ENCODE measurements around the gene SLC25A4. TPM values are rescaled to one million over a fixed set of nuclear protein-coding genes. Genes with fewer than 3 reads are reported as not detected.

The SLC25A4 gene
- total and polyA plus RNA-seq, 2 of the 4 experiments (the other 2 are of a cell fraction): 16.0 to 21.6 TPM

DNA sequence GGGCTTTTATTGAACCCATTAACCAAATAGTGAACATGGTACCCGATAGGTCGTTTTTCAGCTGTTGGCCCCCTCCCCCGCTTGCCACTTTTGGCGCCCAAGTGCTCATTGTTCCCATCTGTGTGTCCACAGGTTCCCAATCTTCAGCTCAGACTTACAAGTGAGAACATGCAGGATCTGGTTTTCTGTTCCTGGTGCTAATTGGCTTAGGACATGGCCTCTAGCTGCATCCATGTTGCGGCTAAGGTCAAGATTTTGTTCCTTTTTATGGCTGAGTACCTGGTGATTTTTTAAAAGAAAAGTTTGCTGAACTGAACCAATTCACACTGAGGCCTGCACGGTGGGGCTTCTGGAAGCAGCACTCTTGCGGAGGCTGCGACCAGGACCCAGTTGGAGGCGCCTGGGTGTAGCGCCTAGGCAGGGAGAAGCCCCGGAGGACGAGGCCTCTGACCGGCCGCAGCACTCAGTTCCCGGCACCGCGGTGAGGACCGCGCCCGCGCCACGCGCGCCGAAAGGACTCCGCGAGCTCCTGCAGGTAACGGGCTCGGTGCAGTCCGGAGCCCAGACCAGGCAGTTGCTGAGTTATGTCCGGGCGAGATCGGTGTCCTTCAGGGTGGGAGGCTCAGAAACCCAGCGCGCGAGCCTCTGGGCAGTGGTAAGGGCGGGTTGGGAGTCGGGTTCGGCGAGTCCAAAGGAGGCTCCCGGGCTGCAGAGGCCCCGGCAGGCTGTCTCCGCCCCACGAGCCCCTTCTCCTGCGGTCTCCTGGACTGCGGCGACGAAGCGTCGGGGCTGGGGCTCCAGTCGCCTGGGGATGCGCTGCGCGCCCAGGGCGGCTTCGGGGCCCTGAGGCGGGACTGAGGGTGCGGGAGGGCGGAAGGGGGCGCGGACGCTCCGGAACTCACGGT, 15.8 kb upstream of the SLC25A4 start:
- H2BK120ac ChIP-seq (ENCODE audit: low read depth, low read length): no peak overlapping the region
- DNase-seq (no peak), ATAC-seq (ENCODE audit: low read depth) (peak; percentile 69)
- ChIA-PET POLR2A (ENCODE audit: unreplicated experiment) (no interaction called here), CTCF (interaction anchor here (0.7 to 1.5 kb wide), 2 partner anchors 31 to 120 kb away, joined by 3 to 8 read pairs; no protein-coding TSS in a partner anchor)
- no peak overlapping the region for H3K56ac ChIP-seq (ENCODE audit: extremely low read depth, insufficient read depth, low read length)
- H3K4me2 ChIP-seq (ENCODE audit: low read depth, low read length): peak overlapping the region; percentile 96
- no peak overlapping the region for H2BK5ac ChIP-seq (ENCODE audit: low read depth, low read length, poor library complexity, severe bottlenecking)
- H3K9me1 ChIP-seq (ENCODE audit: insufficient read depth, low read length): no peaks in the 10 kb centered on the region; the same call in 1 of the 2 replicates
- no peak overlapping the region for H4K5ac ChIP-seq (ENCODE audit: low read depth, low read length)
- no peaks in the 10 kb centered on the region; the same call in 1 of the 2 replicates for H3K4me1 ChIP-seq (ENCODE audit: control insufficient read depth, insufficient read depth, low read length)
- no peak overlapping the region for H2AK9ac ChIP-seq (replicated peaks; ENCODE audit: low read depth, low read length, poor library complexity)
- H4K20me1 ChIP-seq (ENCODE audit: insufficient read depth, low read length): no peaks in the 10 kb centered on the region
- H3K18ac ChIP-seq (ENCODE audit: low read depth, low read length): no peak overlapping the region
- no peaks in the 10 kb centered on the region for H3K9me3 ChIP-seq (ENCODE audit: control insufficient read depth, insufficient read depth, low read length)
- dilution Hi-C loops (cut with HindIII; ENCODE audit: low sequenced_read_pairs, unreplicated experiment): no loop called here
- intact Hi-C loops (cut with micrococcal nuclease): loop anchor here (2.0 kb wide), 1 partner anchor 14 kb away; no protein-coding TSS in a partner anchor
- H3K23ac ChIP-seq (ENCODE audit: low read depth, low read length): no peak overlapping the region; the same call in 1 of the 2 replicates
- in situ Hi-C loops (cut with MboI; ENCODE audit: low sequenced_read_pairs): no loop called here
- no peak overlapping the region for H3K27ac ChIP-seq (ENCODE audit: insufficient read depth, low read length)
- H2BK15ac ChIP-seq (ENCODE audit: low read depth, low read length): no peak overlapping the region
- no peak overlapping the region for H4K8ac ChIP-seq (ENCODE audit: low read depth in 2 of 2, low read length in 2 of 2)
- no peak overlapping the region for H3K14ac ChIP-seq (replicated peaks; ENCODE audit: low read depth, low read length)
- H3K4me3 ChIP-seq (ENCODE audit: insufficient read depth, low read depth, low read length): peak overlapping the region; percentile 51
- H3K4ac ChIP-seq (ENCODE audit: low read depth, low read length): no peak overlapping the region
- no peaks in the 10 kb centered on the region for H3K36me3 ChIP-seq (ENCODE audit: control insufficient read depth, insufficient read depth, low read length)
- 0 out of 2 replicates have a peak overlapping the region, but pooled peaks have one; percentile 27 for H3K9ac ChIP-seq (ENCODE audit: low read depth, low read length)
- peak overlapping the region; percentile 90 for H2AFZ ChIP-seq (replicated peaks; ENCODE audit: low read length, poor library complexity)
- no peak overlapping the region for H2AK5ac ChIP-seq (ENCODE audit: low read depth, low read length)
- no TSS peak for BruUV-seq (replicated peaks)
- H2BK20ac ChIP-seq (ENCODE audit: low read depth, low read length): 0 out of 2 replicates have a peak overlapping the region, but pooled peaks have one; percentile 7
- peaks cover 13% of the 10 kb centered on the region for H3K27me3 ChIP-seq (ENCODE audit: control insufficient read depth, insufficient read depth, low read length)
- no peaks in the 10 kb centered on the region for H3K79me1 ChIP-seq (ENCODE audit: low read depth in 1 of 2, low read length in 2 of 2)
- no peak overlapping the region for H4K91ac ChIP-seq (ENCODE audit: insufficient read depth, low read depth, low read length)
- WGBS, 2 experiments (ENCODE audit: extremely low coverage in 2 of 2, insufficient read length in 1 of 2): 18% methylated on average over 29 of the region's 64 CpGs; no CpG with 5 or more reads in 1 of the 2 experiments
- no peak for TF ChIP-seq MAFK (IDR thresholded peaks at IDR 0.05; ENCODE audit: low read depth, low read length)
- TF ChIP-seq ELK1 (IDR thresholded peaks at IDR 0.05; ENCODE audit: borderline replicate concordance, low read depth, low read length): no peak
- TF ChIP-seq RAD21 (IDR thresholded peaks at IDR 0.05; ENCODE audit: low read length): no peak
- TF ChIP-seq USF2 (IDR thresholded peaks at IDR 0.05; ENCODE audit: low read depth, low read length): no peak
- TF ChIP-seq BHLHE40 (IDR thresholded peaks at IDR 0.05; ENCODE audit: low read depth, low read length): no peak
- TF ChIP-seq NFE2L2 (IDR thresholded peaks at IDR 0.05; ENCODE audit: low read depth, low read length): no peak
- no peak for TF ChIP-seq RFX5 (IDR thresholded peaks at IDR 0.05; ENCODE audit: low read depth, low read length)
- no peak for TF ChIP-seq MXI1 (IDR thresholded peaks at IDR 0.05; ENCODE audit: borderline replicate concordance, low read depth, low read length)
- TF ChIP-seq POLR2A (IDR thresholded peaks at IDR 0.05; ENCODE audit: low read depth, low read length): no peak
- TF ChIP-seq FOS (IDR thresholded peaks at IDR 0.05; ENCODE audit: low read depth, low read length): no peak
- TF ChIP-seq CHD1 (IDR thresholded peaks at IDR 0.05; ENCODE audit: low read depth, low read length): no peak
- TF ChIP-seq RCOR1 (IDR thresholded peaks at IDR 0.05; ENCODE audit: insufficient replicate concordance, low read length): no peak
- TF ChIP-seq MAZ (IDR thresholded peaks at IDR 0.05; ENCODE audit: borderline replicate concordance, low read depth, low read length): no peak
- TF ChIP-seq, protein P1, sequence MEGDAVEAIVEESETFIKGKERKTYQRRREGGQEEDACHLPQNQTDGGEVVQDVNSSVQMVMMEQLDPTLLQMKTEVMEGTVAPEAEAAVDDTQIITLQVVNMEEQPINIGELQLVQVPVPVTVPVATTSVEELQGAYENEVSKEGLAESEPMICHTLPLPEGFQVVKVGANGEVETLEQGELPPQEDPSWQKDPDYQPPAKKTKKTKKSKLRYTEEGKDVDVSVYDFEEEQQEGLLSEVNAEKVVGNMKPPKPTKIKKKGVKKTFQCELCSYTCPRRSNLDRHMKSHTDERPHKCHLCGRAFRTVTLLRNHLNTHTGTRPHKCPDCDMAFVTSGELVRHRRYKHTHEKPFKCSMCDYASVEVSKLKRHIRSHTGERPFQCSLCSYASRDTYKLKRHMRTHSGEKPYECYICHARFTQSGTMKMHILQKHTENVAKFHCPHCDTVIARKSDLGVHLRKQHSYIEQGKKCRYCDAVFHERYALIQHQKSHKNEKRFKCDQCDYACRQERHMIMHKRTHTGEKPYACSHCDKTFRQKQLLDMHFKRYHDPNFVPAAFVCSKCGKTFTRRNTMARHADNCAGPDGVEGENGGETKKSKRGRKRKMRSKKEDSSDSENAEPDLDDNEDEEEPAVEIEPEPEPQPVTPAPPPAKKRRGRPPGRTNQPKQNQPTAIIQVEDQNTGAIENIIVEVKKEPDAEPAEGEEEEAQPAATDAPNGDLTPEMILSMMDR (conservative IDR thresholded peaks at IDR 0.05; ENCODE audit: low read depth, low read length): no peak

Measured in IMR-90 (cell line).